AG10803 (cell line): ENCODE results near the gene LCE1D.
A peak's percentile ranks its signal among the peaks of the same experiment; 100 is the strongest.

Source experiments
- DNase-seq: peaks from one replicate; pipeline ENCODE4 v3.0.0; 2010; ENCODE audit warnings: low read depth
- H3K4me3 ChIP-seq: 2 replicates; pipeline ENCODE4 v1.5.1; 2011; ENCODE audit warnings: mild to moderate bottlenecking, low read length, control low read depth
- TF ChIP-seq, protein P1 (sequence below): conservative IDR thresholded peaks from 2 replicates; pipeline ENCODE4 v1.5.1; 2011; ENCODE audit warnings: mild to moderate bottlenecking, low read length, control low read depth, inconsistent platforms

Gene LCE1D

GRCh38 chr1:152759453-152760173, 36.9 kb upstream of the LCE1D start:
- TF ChIP-seq, protein P1, sequence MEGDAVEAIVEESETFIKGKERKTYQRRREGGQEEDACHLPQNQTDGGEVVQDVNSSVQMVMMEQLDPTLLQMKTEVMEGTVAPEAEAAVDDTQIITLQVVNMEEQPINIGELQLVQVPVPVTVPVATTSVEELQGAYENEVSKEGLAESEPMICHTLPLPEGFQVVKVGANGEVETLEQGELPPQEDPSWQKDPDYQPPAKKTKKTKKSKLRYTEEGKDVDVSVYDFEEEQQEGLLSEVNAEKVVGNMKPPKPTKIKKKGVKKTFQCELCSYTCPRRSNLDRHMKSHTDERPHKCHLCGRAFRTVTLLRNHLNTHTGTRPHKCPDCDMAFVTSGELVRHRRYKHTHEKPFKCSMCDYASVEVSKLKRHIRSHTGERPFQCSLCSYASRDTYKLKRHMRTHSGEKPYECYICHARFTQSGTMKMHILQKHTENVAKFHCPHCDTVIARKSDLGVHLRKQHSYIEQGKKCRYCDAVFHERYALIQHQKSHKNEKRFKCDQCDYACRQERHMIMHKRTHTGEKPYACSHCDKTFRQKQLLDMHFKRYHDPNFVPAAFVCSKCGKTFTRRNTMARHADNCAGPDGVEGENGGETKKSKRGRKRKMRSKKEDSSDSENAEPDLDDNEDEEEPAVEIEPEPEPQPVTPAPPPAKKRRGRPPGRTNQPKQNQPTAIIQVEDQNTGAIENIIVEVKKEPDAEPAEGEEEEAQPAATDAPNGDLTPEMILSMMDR, result no peak
- DNase-seq, result no peak
- no peak overlapping the region for H3K4me3 ChIP-seq

DNA sequence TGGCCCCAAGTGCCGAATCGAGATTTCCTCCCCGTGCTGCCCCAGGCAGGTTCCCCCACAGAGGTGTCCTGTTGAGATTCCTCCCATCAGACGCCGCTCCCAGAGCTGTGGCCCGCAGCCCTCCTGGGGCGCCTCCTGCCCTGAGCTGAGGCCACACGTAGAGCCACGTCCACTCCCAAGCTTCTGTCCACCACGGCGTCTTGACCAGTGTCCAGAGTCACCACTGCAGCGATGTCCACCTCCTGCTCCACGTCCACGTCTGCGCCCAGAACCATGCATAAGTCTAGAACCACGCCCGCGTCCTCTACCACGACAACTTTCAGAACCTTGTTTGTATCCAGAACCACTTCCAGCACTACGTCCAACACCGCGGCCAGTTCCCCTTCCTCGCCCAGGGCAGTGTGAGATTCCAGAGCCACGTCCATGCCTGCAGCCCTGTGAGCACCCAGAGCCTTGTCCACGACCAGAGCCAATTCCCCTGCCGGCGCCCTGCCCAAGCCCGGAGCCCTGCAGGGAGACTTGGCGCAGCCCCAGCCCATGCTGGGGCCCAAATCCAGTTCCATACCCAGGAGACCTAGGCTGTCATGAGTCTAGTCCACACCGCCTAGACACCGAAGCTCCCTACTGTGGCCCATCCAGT, 35.9 kb upstream of the LCE1D start:
- TF ChIP-seq, protein P1, result no peak
- no peak overlapping the region for H3K4me3 ChIP-seq
- no peak for DNase-seq

GRCh38 chr1:152761609-152762213, 34.8 kb upstream of the LCE1D start:
- no peak for DNase-seq
- TF ChIP-seq, protein P1, result no peak
- H3K4me3 ChIP-seq, result no peak overlapping the region

DNA sequence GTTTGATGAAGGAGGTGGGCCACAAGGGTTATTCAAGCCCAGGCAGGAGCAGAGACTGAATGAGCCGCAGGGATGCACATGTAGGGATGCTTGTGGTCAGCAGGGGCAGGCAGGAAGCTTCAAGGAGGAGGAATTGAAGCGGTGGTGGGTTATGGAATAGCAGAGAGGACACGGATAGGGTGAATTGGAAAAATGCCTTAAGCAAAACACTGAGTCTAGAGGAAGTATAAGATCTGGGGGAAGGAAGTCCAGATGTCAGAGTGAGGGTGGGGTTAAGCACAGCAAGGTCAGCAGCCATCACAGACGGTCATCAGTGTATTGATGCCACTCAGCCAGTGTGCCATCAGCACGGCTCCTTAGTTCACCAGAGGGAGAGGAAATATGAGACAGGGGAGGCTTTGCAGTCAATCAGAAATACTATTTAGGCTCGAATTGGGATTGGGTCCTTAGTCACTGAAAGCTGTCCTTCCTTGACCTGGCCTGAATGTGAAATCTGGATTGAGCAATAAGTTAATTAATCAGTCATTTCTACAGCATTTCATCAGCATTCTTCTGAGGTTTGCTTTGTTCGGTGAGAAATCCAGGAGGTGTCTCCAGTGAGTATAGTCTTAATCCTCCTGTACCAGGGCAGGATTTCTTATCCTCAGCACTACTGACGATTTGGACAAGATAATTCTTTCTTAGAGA, 27.5 kb upstream of the LCE1D start:
- DNase-seq, result peak; percentile 73
- no peak overlapping the region for H3K4me3 ChIP-seq
- TF ChIP-seq, protein P1, result peak; percentile 20

DNA sequence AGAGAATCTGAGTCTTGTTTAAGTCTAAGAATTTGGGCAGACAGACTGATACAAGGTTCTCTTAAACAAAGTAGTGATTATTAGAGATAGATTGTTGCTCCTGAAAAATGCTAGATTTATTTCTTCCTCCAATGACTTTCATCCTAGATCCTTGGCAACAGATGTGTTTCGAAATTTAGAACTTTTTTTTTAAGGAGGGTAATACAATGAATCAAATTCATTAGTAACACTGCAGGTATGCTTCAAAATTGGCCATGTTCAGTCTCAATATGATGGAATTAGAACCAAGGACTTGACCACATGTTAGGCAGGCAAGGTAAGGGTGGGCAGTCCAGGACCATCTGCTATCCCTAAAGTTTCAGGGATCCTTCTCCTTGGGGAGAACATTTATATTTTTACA, 26.1 kb upstream of the LCE1D start:
- TF ChIP-seq, protein P1, result no peak
- H3K4me3 ChIP-seq, result no peak overlapping the region
- DNase-seq, result peak; percentile 25

DNA sequence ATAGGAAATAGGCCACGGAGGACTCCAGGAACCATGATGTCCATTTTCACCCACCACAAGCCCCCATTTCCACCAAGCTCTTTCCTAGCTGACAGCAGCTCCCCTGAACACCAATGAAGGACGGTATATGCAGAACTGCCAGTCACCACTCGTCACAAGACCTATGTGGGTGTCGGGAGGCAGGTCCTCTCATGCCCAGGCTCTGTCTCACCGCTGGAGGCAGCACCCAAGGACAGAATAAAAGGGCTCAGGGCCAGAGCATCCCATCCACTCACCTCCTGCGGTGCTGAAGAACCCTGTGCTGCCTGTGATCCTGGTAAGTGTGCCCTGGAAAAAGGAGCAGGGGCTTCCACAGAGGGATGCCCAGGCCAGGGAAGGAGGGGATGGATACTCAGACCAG, 21.6 kb upstream of the LCE1D start, which contains the start of gene LCE1F:
Gene LCE1F, plus strand, starts transcription at position 266 of the 400 bp plus-strand sequence. CDS start 1,232 bp downstream, outside the sequence.
- DNase-seq, result no peak
- H3K4me3 ChIP-seq, result no peak within 1 kb of the TSS
- TF ChIP-seq, protein P1, result no peak
